Neuronal stem cell (in vitro differentiated cells): ENCODE measurements around the gene PARD3B.
A peak's percentile ranks its signal among the peaks of the same experiment; 100 is the strongest.

Experiments
- DNase-seq: peaks from one replicate; pipeline ENCODE4 v3.0.0-alpha.2; 2013; ENCODE audit warnings: low spot score
- H2AFZ ChIP-seq: one replicate; pipeline ENCODE4 v1.6.1; 2013; ENCODE audit warnings: mild to moderate bottlenecking, low read length, inconsistent platforms
- H2AK5ac ChIP-seq: 2 replicates; pipeline ENCODE4 v1.6.1; 2013; ENCODE audit warnings: low read depth, mild to moderate bottlenecking, inconsistent platforms, low read length, moderate library complexity, mixed read lengths
- H2BK120ac ChIP-seq: 2 replicates; pipeline ENCODE4 v1.6.1; 2013; ENCODE audit warnings: low read depth, mild to moderate bottlenecking, inconsistent platforms, low read length, moderate library complexity, mixed read lengths
- H2BK12ac ChIP-seq: one replicate; pipeline ENCODE4 v1.6.1; 2013; ENCODE audit warnings: low read length, inconsistent platforms
- H2BK15ac ChIP-seq: 2 replicates; pipeline ENCODE4 v1.6.1; 2013; ENCODE audit warnings: mild to moderate bottlenecking, low read length, inconsistent platforms, mixed read lengths
- H2BK5ac ChIP-seq: one replicate; pipeline ENCODE4 v1.6.1; 2013; ENCODE audit warnings: inconsistent platforms, mild to moderate bottlenecking, low read length, moderate library complexity
- H3K14ac ChIP-seq: one replicate; pipeline ENCODE4 v1.6.1; 2013; ENCODE audit warnings: low read length, inconsistent platforms
- H3K18ac ChIP-seq: 2 replicates; pipeline ENCODE4 v1.6.1; 2013; ENCODE audit warnings: low read length, inconsistent platforms
- H3K23ac ChIP-seq: 2 replicates; pipeline ENCODE4 v1.6.1; 2013; ENCODE audit warnings: low read depth, mild to moderate bottlenecking, mixed read lengths, low read length, inconsistent platforms; ENCODE audit not compliant: poor library complexity
- H3K27ac ChIP-seq: replicated peaks from 3 replicates; pipeline ENCODE4 v1.5.1; 2013; ENCODE audit warnings: low read length, inconsistent platforms
- H3K27me3 ChIP-seq, 3 experiments: 2 replicates each; pipeline ENCODE4 v1.6.1; 2013; ENCODE audit warnings: low read length in 3 of 3, mild to moderate bottlenecking in 2 of 3, inconsistent platforms in 1 of 3, low read depth in 1 of 3, mixed read lengths in 1 of 3, moderate library complexity in 1 of 3; ENCODE audit not compliant: control insufficient read depth in 3 of 3, insufficient read depth in 3 of 3
- H3K36me3 ChIP-seq, 2 donors: replicated peaks in 1 of 2; 2 replicates each; pipeline ENCODE4 v1.6.1; 2013; ENCODE audit warnings: low read length in 2 of 2; ENCODE audit not compliant: control insufficient read depth in 2 of 2, insufficient read depth in 2 of 2
- H3K4ac ChIP-seq: 2 replicates; pipeline ENCODE4 v1.6.1; 2013; ENCODE audit warnings: inconsistent platforms, mild to moderate bottlenecking, low read length, moderate library complexity
- H3K4me1 ChIP-seq, 2 donors: 1 replicate in 1 of 2; 2 replicates in 1 of 2; pipeline ENCODE4 v1.6.1; 2013; ENCODE audit warnings: low read length in 2 of 2, low read depth in 1 of 2; ENCODE audit not compliant: control insufficient read depth in 2 of 2, insufficient read depth in 1 of 2
- H3K4me2 ChIP-seq: one replicate; pipeline ENCODE4 v1.6.1; 2013; ENCODE audit warnings: mild to moderate bottlenecking, low read length, inconsistent platforms; ENCODE audit not compliant: insufficient read depth, poor library complexity, severe bottlenecking
- H3K4me3 ChIP-seq, 2 donors: 2 replicates each; pipeline ENCODE4 v1.5.1; 2013; ENCODE audit warnings: low read length in 2 of 2, mild to moderate bottlenecking in 2 of 2, inconsistent platforms in 1 of 2, moderate library complexity in 1 of 2
- H3K79me1 ChIP-seq: one replicate; pipeline ENCODE4 v1.6.1; 2013; ENCODE audit warnings: low read depth, mild to moderate bottlenecking, inconsistent platforms, low read length, moderate library complexity
- H3K9ac ChIP-seq: one replicate; pipeline ENCODE4 v1.6.1; 2013; ENCODE audit warnings: mild to moderate bottlenecking, low read depth, low read length, inconsistent platforms; ENCODE audit not compliant: poor library complexity
- H3K9me3 ChIP-seq, 2 donors: replicated peaks in 1 of 2; 2 replicates each; pipeline versions ENCODE3 to v1.6.1; 2013; ENCODE audit warnings: low read length in 2 of 2, mild to moderate bottlenecking in 2 of 2, inconsistent platforms in 1 of 2, low read depth in 1 of 2, mixed read lengths in 1 of 2, moderate library complexity in 1 of 2; ENCODE audit not compliant: control insufficient read depth in 2 of 2, insufficient read depth in 1 of 2
- H4K8ac ChIP-seq: one replicate; pipeline ENCODE4 v1.6.1; 2013; ENCODE audit warnings: low read depth, mild to moderate bottlenecking, inconsistent platforms, low read length, moderate library complexity
- H4K91ac ChIP-seq: one replicate; pipeline ENCODE4 v1.6.1; 2013; ENCODE audit warnings: low read length, low read depth, mild to moderate bottlenecking, inconsistent platforms; ENCODE audit not compliant: poor library complexity
- WGBS, 2 donors: extraction: QIAGEN DNeasy Blood & Tissue Kit; methylation state at CpG; one replicate each; pipeline ENCODE4 v1.1.7; 2013; ENCODE audit warnings: missing lambda C conversion rate in 2 of 2, mixed read lengths in 1 of 2; ENCODE audit not compliant: insufficient read length in 2 of 2, insufficient replicate concordance in 1 of 2; ENCODE audit errors: extremely low coverage in 2 of 2; 5-methylcytosine and 5-hydroxymethylcytosine counted together

PARD3B gene

DNA sequence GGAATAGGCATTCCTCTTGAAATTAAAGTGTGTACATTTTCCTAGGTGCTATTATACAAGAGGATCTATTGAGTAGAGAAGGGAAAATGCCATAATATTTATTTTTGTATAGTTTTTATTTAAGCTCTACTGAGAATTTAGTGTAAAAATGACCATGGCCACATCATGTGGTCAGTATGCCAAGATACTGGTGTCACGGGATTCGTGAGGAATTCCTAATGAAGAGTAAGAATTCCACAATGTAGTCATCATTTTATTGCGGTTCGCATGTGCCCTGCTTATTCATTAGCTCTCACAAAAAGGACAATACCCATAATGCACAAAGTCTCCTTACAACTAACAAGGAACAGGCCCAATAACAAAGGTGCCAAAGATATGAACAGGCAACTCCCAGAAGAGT, 39.3 kb upstream of the PARD3B start:
- no CpG with 5 or more reads among the region's 4 CpGs for WGBS, 2 donors
- Histone ChIP-seq H2BK5ac (no peak overlapping the region), H2BK12ac (no peak overlapping the region)

DNA sequence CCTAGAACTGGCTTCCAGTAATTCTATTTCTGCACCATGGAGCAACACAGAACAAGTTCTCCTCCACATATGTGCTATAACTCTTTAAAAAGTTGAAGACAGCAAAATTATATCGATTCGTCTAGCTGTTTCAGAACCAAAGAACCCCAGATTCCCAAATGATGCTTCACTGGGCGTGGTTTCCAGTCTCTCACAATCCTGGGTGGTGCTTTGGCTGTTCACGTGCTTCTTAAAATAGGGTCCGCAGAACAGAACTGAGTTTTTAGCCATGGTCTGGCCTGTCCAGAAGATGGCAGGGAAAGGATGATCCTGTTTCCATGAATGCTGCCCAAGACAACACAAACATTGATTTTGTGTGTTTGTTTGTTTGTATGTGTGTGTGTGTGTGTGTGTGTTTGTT, 37.6 kb upstream of the PARD3B start:
- Histone ChIP-seq H2BK5ac (no peak overlapping the region), H2AK5ac (no peak overlapping the region), H3K27ac (no peak overlapping the region), H2BK15ac (no peak overlapping the region), H3K4ac (no peak overlapping the region), H3K4me1 (peaks cover 0 to 1% of the 10 kb centered on the region in 2 donors), H3K79me1 (no peaks in the 10 kb centered on the region), H3K4me3 (no peak overlapping the region), H3K4me2 (no peak overlapping the region), H4K91ac (no peak overlapping the region), H2BK120ac (no peak overlapping the region), H3K14ac (no peak overlapping the region), H4K8ac (no peak overlapping the region), H3K36me3 (no peaks in the 10 kb centered on the region), H2BK12ac (no peak overlapping the region), H3K9ac (no peak overlapping the region), H3K9me3 (no peaks in the 10 kb centered on the region), H3K18ac (no peak overlapping the region), H3K23ac (no peak overlapping the region), H2AFZ (peak overlapping the region; percentile 11), H3K27me3 (no peaks in the 10 kb centered on the region)
- no peak for DNase-seq
- WGBS, 2 donors = no CpG with 5 or more reads among the region's 5 CpGs

More for the DNA sequence above, 39.3 kb upstream of the PARD3B start:
- Histone ChIP-seq H4K91ac (no peak overlapping the region), H3K27me3 (no peaks in the 10 kb centered on the region), H3K4me3 (no peak overlapping the region), H3K27ac (no peak overlapping the region), H3K4ac (no peak overlapping the region), H2BK120ac (no peak overlapping the region), H3K9ac (no peak overlapping the region), H3K18ac (no peak overlapping the region), H3K9me3 (no peaks in the 10 kb centered on the region), H2BK15ac (no peak overlapping the region), H3K79me1 (no peaks in the 10 kb centered on the region), H3K36me3 (no peaks in the 10 kb centered on the region), H2AFZ (no peak overlapping the region), H3K4me1 (peaks cover 0 to 1% of the 10 kb centered on the region in 2 donors), H3K23ac (no peak overlapping the region), H2AK5ac (no peak overlapping the region), H3K4me2 (no peak overlapping the region), H3K14ac (no peak overlapping the region), H4K8ac (no peak overlapping the region)
- no peak for DNase-seq

DNA sequence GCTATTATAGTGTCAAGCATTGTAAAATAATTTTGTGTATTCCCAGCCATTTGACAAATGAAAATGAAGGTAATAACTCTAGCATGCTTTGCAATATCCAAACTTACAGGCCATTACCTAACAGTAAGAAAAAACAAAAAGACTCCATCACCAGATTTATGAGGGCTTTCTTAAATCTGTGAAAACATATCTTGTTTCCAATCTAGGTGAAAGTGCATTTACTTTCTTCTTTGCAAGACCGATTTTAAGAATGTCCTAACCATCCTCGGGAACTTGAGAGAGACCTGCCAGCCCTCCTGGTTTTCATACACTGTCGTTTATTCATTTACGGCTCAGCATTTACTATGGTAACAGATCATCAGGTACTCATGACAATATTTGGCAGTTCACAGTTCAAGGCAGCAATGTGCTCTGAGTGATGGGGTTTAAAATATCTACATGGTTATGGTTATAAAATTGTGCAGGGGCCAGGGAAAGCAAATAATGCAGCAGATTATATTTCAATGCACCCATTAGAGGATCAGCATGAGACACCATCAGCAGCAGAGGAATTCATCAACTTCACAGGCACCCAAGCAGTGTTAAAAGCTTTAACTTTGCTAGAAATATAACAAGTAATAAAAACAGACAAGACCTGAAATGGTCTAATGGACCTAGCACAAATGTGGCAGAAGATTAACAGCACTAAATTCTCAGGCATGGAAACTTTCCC, 34.4 kb upstream of the PARD3B start:
- no peak overlapping the region for H3K18ac ChIP-seq
- no peak overlapping the region for H3K4me3 ChIP-seq
- H2BK15ac ChIP-seq = no peak overlapping the region
- no peak for DNase-seq
- no peaks in the 10 kb centered on the region for H3K36me3 ChIP-seq
- H2AFZ ChIP-seq = no peak overlapping the region
- H3K14ac ChIP-seq = no peak overlapping the region
- H4K91ac ChIP-seq = no peak overlapping the region
- no peaks in the 10 kb centered on the region for H3K79me1 ChIP-seq
- no CpG with 5 or more reads among the region's 4 CpGs for WGBS, 2 donors
- H3K4me2 ChIP-seq = no peak overlapping the region
- H3K9me3 ChIP-seq = no peaks in the 10 kb centered on the region
- H3K27ac ChIP-seq = no peak overlapping the region
- H2AK5ac ChIP-seq = no peak overlapping the region
- H3K9ac ChIP-seq = no peak overlapping the region
- no peak overlapping the region for H2BK5ac ChIP-seq
- H4K8ac ChIP-seq = no peak overlapping the region
- H2BK12ac ChIP-seq = no peak overlapping the region
- no peak overlapping the region for H2BK120ac ChIP-seq
- no peaks in the 10 kb centered on the region for H3K27me3 ChIP-seq
- H3K23ac ChIP-seq = no peak overlapping the region
- no peak overlapping the region for H3K4ac ChIP-seq
- peaks cover 0 to 1% of the 10 kb centered on the region in 2 donors for H3K4me1 ChIP-seq

DNA sequence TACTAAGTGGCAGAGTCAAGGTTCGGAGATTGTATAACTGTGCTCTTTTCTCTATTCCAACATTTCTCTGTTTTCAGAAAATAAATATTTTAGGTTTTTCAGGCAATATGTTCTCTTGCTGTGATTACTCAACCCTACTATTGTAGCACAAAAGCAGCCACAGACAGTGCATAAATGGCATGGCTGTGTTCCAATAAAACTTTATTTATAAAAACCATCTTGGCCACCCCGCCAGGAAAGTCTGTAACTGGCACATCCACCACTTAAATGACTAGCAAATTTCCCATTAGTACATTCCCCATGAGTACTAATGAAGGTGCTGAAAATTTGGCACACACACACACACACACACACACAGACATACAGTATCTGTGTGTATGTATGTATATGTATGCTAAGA, 30.8 kb upstream of the PARD3B start:
- Histone ChIP-seq H4K8ac (no peak overlapping the region), H2AFZ (no peak overlapping the region), H2BK120ac (no peak overlapping the region), H3K27me3 (no peaks in the 10 kb centered on the region), H3K4me1 (no peaks in the 10 kb centered on the region), H4K91ac (no peak overlapping the region), H3K27ac (no peak overlapping the region), H2AK5ac (no peak overlapping the region), H3K18ac (no peak overlapping the region), H2BK12ac (no peak overlapping the region), H3K9me3 (peaks cover 0 to 3% of the 10 kb centered on the region in 2 donors), H3K4ac (no peak overlapping the region), H3K14ac (no peak overlapping the region), H3K9ac (no peak overlapping the region), H2BK5ac (no peak overlapping the region), H3K79me1 (no peaks in the 10 kb centered on the region), H3K23ac (no peak overlapping the region), H3K4me3 (no peak overlapping the region), H3K4me2 (no peak overlapping the region), H3K36me3 (no peaks in the 10 kb centered on the region), H2BK15ac (no peak overlapping the region)
- DNase-seq = no peak
- WGBS, 2 donors = no CpG with 5 or more reads among the region's 2 CpGs
